ENCODE measurements around the gene FANCC. TPM values are rescaled to one million over a fixed set of nuclear protein-coding genes. Genes with fewer than 3 reads are reported as not detected.

Gene FANCC
- total and polyA plus RNA-seq, 4 donors = 8.3 to 32.4 (median 11.5) TPM

DNA sequence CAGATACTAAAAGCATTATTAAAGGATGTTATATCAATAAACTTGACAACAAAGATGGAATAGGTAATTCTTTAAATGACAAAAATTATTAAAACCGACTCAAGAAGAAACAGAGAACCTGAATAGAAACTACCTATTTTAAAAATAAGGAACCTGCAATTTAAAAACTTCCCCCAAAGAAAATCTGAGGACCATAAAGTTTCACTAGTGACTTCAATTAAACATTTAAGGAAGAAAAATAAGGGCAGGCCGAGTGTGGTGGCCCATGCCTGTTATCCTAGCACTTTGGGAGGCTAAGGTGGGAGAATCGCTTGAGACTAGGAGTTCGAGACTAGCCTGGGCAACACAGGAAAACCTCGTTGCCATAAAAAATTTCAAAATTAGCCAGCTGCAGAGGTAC is 99.6 kb downstream of the FANCC start:
- no peak for DNase-seq (ENCODE audit: low spot score)
- no peaks in the 10 kb centered on the region for H3K4me1 ChIP-seq (ENCODE audit: control insufficient read depth in 4 of 4, insufficient read depth in 4 of 4, low read length in 3 of 4)
- H3K36me3 ChIP-seq (ENCODE audit: control insufficient read depth in 4 of 4, insufficient read depth in 3 of 4, low read depth in 1 of 4, low read length in 3 of 4) = no peaks in the 10 kb centered on the region
- H3K9ac ChIP-seq (ENCODE audit: low read depth in 1 of 2, low read length in 2 of 2) = no peak overlapping the region
- H3K27me3 ChIP-seq (ENCODE audit: control insufficient read depth in 4 of 4, insufficient read depth in 4 of 4, low read length in 3 of 4) = no peaks in the 10 kb centered on the region
- H3K9me3 ChIP-seq (ENCODE audit: control insufficient read depth in 4 of 4, low read length in 3 of 4) = no peaks in the 10 kb centered on the region
- H3K27ac ChIP-seq (ENCODE audit: low read depth in 1 of 2, low read length in 2 of 2) = no peak overlapping the region
- 87% methylated on average over 5 of the region's 5 CpGs for WGBS
- TF ChIP-seq FOXA2 (IDR thresholded peaks at IDR 0.05) (no peak), NR2F2 (IDR thresholded peaks at IDR 0.05) (no peak), YY1 (IDR thresholded peaks at IDR 0.05) (no peak), RXRA (IDR thresholded peaks at IDR 0.05) (no peak), SP1 (IDR thresholded peaks at IDR 0.05) (no peak)
- H3K4me3 ChIP-seq (ENCODE audit: low read depth in 1 of 3, low read length in 3 of 3) = no peak overlapping the region

DNA sequence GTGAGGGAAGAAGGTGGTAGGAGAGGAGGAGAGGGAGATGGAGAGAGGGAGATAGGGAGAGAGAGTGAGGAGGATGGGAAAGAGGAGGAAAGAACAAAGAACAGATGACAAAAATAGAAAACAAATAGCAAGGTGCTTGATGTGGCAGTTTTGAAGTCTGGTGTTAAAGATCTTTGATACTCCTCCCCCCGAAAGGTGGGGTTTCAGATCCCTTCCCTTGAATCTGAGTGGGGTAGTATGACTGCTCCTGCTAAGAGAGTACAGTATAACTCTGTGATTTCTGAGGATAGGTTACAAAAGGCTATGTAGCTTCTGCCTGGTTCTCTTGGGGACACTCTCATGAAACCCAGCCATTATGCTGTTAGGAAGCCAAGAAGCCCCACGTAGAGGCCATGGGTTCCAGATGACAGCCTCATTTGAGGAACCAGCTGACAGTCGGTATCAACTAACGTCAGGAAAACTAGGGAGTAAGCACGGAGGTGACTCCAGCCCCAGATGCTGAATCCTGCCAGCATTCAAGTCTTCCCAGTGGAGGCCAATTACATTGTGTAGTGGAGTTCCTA is 102.1 kb downstream of the FANCC start:
- Histone ChIP-seq H3K4me1 (ENCODE audit: control insufficient read depth in 4 of 4, insufficient read depth in 4 of 4, low read length in 3 of 4) (no peaks in the 10 kb centered on the region), H3K36me3 (ENCODE audit: control insufficient read depth in 4 of 4, insufficient read depth in 3 of 4, low read depth in 1 of 4, low read length in 3 of 4) (no peaks in the 10 kb centered on the region), H3K9ac (ENCODE audit: low read depth in 1 of 2, low read length in 2 of 2) (no peak overlapping the region), H3K9me3 (ENCODE audit: control insufficient read depth in 4 of 4, low read length in 3 of 4) (no peaks in the 10 kb centered on the region), H3K27ac (ENCODE audit: low read depth in 1 of 2, low read length in 2 of 2) (no peak overlapping the region), H3K4me3 (ENCODE audit: low read depth in 1 of 3, low read length in 3 of 3) (no peak overlapping the region), H3K27me3 (ENCODE audit: control insufficient read depth in 4 of 4, insufficient read depth in 4 of 4, low read length in 3 of 4) (no peaks in the 10 kb centered on the region)
- no peak for DNase-seq (ENCODE audit: low spot score)
- 95% methylated on average over 5 of the region's 5 CpGs for WGBS
- TF ChIP-seq EGR1 (IDR thresholded peaks at IDR 0.05; ENCODE audit: low read depth in 2 of 2) = no peak
- no peak for TF ChIP-seq JUND (IDR thresholded peaks at IDR 0.05)
- no peak for TF ChIP-seq RAD21 (IDR thresholded peaks at IDR 0.05)
- no peak for TF ChIP-seq HNF4A (conservative IDR thresholded peaks at IDR 0.05)
- no peak for TF ChIP-seq RXRA (IDR thresholded peaks at IDR 0.05)
- TF ChIP-seq HNF4G (IDR thresholded peaks at IDR 0.05) = no peak
- TF ChIP-seq GABPA (IDR thresholded peaks at IDR 0.05 in 1 of 2, conservative IDR thresholded peaks at IDR 0.05 in 1 of 2) = no peak
- no peak for TF ChIP-seq YY1 (IDR thresholded peaks at IDR 0.05)
- TF ChIP-seq FOXA1 (IDR thresholded peaks at IDR 0.05) = no peak
- TF ChIP-seq, protein P1, sequence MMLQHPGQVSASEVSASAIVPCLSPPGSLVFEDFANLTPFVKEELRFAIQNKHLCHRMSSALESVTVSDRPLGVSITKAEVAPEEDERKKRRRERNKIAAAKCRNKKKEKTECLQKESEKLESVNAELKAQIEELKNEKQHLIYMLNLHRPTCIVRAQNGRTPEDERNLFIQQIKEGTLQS (IDR thresholded peaks at IDR 0.05) = no peak
- no peak for TF ChIP-seq SP1 (IDR thresholded peaks at IDR 0.05)
- TF ChIP-seq, protein P2, sequence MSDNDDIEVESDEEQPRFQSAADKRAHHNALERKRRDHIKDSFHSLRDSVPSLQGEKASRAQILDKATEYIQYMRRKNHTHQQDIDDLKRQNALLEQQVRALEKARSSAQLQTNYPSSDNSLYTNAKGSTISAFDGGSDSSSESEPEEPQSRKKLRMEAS (IDR thresholded peaks at IDR 0.05) = no peak
- no peak for TF ChIP-seq FOXA2 (IDR thresholded peaks at IDR 0.05)
- no peak for TF ChIP-seq NR2F2 (IDR thresholded peaks at IDR 0.05)
- TF ChIP-seq, protein P3, sequence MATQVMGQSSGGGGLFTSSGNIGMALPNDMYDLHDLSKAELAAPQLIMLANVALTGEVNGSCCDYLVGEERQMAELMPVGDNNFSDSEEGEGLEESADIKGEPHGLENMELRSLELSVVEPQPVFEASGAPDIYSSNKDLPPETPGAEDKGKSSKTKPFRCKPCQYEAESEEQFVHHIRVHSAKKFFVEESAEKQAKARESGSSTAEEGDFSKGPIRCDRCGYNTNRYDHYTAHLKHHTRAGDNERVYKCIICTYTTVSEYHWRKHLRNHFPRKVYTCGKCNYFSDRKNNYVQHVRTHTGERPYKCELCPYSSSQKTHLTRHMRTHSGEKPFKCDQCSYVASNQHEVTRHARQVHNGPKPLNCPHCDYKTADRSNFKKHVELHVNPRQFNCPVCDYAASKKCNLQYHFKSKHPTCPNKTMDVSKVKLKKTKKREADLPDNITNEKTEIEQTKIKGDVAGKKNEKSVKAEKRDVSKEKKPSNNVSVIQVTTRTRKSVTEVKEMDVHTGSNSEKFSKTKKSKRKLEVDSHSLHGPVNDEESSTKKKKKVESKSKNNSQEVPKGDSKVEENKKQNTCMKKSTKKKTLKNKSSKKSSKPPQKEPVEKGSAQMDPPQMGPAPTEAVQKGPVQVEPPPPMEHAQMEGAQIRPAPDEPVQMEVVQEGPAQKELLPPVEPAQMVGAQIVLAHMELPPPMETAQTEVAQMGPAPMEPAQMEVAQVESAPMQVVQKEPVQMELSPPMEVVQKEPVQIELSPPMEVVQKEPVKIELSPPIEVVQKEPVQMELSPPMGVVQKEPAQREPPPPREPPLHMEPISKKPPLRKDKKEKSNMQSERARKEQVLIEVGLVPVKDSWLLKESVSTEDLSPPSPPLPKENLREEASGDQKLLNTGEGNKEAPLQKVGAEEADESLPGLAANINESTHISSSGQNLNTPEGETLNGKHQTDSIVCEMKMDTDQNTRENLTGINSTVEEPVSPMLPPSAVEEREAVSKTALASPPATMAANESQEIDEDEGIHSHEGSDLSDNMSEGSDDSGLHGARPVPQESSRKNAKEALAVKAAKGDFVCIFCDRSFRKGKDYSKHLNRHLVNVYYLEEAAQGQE (IDR thresholded peaks at IDR 0.05) = no peak
- TF ChIP-seq, protein P4, sequence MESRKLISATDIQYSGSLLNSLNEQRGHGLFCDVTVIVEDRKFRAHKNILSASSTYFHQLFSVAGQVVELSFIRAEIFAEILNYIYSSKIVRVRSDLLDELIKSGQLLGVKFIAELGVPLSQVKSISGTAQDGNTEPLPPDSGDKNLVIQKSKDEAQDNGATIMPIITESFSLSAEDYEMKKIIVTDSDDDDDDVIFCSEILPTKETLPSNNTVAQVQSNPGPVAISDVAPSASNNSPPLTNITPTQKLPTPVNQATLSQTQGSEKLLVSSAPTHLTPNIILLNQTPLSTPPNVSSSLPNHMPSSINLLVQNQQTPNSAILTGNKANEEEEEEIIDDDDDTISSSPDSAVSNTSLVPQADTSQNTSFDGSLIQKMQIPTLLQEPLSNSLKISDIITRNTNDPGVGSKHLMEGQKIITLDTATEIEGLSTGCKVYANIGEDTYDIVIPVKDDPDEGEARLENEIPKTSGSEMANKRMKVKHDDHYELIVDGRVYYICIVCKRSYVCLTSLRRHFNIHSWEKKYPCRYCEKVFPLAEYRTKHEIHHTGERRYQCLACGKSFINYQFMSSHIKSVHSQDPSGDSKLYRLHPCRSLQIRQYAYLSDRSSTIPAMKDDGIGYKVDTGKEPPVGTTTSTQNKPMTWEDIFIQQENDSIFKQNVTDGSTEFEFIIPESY (IDR thresholded peaks at IDR 0.05) = no peak
- no peak for TF ChIP-seq TAF1 (conservative IDR thresholded peaks at IDR 0.05)
- TF ChIP-seq, protein P5, sequence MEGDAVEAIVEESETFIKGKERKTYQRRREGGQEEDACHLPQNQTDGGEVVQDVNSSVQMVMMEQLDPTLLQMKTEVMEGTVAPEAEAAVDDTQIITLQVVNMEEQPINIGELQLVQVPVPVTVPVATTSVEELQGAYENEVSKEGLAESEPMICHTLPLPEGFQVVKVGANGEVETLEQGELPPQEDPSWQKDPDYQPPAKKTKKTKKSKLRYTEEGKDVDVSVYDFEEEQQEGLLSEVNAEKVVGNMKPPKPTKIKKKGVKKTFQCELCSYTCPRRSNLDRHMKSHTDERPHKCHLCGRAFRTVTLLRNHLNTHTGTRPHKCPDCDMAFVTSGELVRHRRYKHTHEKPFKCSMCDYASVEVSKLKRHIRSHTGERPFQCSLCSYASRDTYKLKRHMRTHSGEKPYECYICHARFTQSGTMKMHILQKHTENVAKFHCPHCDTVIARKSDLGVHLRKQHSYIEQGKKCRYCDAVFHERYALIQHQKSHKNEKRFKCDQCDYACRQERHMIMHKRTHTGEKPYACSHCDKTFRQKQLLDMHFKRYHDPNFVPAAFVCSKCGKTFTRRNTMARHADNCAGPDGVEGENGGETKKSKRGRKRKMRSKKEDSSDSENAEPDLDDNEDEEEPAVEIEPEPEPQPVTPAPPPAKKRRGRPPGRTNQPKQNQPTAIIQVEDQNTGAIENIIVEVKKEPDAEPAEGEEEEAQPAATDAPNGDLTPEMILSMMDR (IDR thresholded peaks at IDR 0.05; ENCODE audit: low read depth, low read length, missing input control) = no peak

Measured in liver (tissue), 9 donors.